Inferior parietal cortex (tissue), 1 donor: ENCODE results near the gene CLTA.

Experiments
- DNase-seq: peaks from one replicate; pipeline ENCODE4 v3.0.0-alpha.2; 2016; ENCODE audit errors: extremely low spot score

CLTA gene

GRCh38 chr9:36190388-36191289 lies at the start of gene CLTA:
Gene CLTA, plus strand, starts transcription at chr9:36190921. Its CDS starts 136 bp downstream, at chr9:36191057.
- peak; percentile 98 for DNase-seq

GRCh38 chr9:36141288-36141687 lies 49.4 kb upstream of the CLTA start:
- no peak for DNase-seq

GRCh38 chr9:36141761-36142160 lies 49.0 kb upstream of the CLTA start:
- DNase-seq = no peak

- no peak for DNase-seq
Observed at GRCh38 chr9:36142510-36143244, 48.0 kb upstream of the CLTA start.

GRCh38 chr9:36143245-36143641 lies 47.5 kb upstream of the CLTA start:
- DNase-seq = no peak

- DNase-seq = no peak
Observed at GRCh38 chr9:36144309-36145232, 46.1 kb upstream of the CLTA start.

GRCh38 chr9:36145970-36146369 lies 44.8 kb upstream of the CLTA start:
- no peak for DNase-seq

GRCh38 chr9:36146651-36147050 lies 44.1 kb upstream of the CLTA start:
- no peak for DNase-seq

- DNase-seq = no peak
Observed at GRCh38 chr9:36147441-36148175, 43.1 kb upstream of the CLTA start.

- peak; percentile 93 for DNase-seq
Observed at GRCh38 chr9:36148311-36149051, 42.2 kb upstream of the CLTA start.

- no peak for DNase-seq
Observed at GRCh38 chr9:36149197-36149596, 41.5 kb upstream of the CLTA start.

GRCh38 chr9:36150574-36151315 lies 40.0 kb upstream of the CLTA start:
- DNase-seq = no peak

GRCh38 chr9:36151316-36152210 lies 39.2 kb upstream of the CLTA start:
- DNase-seq = no peak

GRCh38 chr9:36152741-36153438 lies 37.8 kb upstream of the CLTA start:
- no peak for DNase-seq

GRCh38 chr9:36153746-36154145 lies 37.0 kb upstream of the CLTA start:
- no peak for DNase-seq

- DNase-seq = peak; percentile 67
Observed at GRCh38 chr9:36154331-36154952, 36.3 kb upstream of the CLTA start.

- DNase-seq = no peak
Observed at GRCh38 chr9:36156116-36156515, 34.6 kb upstream of the CLTA start.

GRCh38 chr9:36158122-36158521 lies 32.6 kb upstream of the CLTA start:
- no peak for DNase-seq
